IPS-NIHi7 (cell line): ENCODE results near the gene CYTL1.
"Not testable (repeated sequence)": the region's sequence is repeated elsewhere in the genome, so short reads cannot be mapped to it uniquely, and the experiment has no call there.

Experiments
- DNase-seq: peaks from one replicate; pipeline ENCODE4 v3.0.0; 2012; ENCODE audit warnings: mixed read lengths; ENCODE audit errors: extremely low spot score

The CYTL1 gene

DNA sequence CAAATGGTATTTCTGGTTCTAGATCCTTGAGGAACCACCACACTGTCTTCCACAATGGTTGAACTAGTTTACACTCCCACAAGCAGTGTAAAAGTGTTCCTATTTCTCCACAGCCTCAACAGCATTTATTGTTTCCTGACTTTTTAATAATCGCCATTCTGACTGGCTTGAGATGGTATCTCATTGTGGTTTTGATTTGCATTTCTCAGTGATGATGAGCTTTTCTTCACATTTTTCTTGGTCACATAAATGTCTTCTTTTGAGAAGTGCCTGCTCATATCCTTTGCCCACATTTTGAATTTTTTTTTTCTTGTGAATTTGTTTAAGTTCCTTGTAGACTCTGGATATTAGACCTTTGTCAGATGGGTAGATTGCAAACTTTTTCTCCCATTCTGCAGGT is 22.3 kb downstream of the CYTL1 start:
- DNase-seq: not testable (repeated sequence)

DNA sequence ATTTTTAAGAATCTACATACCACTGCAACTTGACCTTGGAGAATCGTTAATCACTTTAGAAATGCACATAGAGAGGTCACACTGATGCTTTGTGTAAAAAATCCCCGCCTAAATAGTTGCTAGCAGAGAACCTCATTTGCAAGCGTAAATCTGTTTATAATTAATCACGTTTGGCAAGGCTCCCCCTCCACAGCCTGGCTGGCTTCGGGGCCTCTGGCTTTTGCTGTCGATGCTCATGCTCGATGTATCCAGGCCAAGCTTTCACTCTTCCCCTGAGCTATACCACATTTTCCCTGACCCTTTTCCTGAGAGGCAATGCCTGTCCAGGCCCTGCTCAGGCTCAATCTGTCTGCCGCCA is 23.4 kb downstream of the CYTL1 start:
- DNase-seq: no peak

DNA sequence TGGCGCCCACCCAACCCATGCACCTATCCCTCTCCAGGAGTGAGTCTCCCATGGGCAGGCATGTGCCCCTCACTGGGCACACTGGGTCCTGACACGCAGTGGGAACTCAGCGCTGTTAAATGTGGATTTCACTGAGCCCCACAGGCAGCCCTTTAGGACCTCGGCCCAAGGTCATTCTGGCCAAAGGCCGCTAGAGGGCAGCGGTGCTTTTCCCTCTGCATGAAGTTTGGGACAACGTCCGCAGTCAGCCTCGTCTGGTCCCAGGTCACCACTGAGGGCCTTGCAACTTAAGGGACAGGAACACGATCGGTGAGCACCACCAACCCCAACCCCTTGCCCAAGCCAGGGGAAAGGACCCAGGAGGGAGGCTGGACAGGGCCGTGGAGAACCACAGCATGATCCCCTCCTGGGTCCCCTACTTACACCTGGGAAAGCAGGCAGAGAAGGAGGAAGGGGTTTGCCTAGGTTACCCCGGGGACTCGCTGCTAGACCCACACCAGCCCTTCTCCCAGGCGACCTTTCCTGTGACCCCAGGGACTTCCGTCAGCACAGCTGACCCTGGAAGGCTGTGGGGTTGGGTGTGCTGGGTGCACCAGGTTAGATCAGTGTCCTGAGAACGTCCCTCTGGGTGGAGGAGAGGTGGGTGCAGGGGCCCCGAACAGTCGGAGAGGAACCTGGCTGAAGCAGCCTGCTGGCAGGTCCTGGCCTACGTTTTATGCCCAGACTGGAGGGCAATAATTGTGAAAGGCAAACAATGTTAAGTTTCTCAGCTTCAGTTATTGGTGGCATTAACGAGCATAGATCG is 24.0 kb downstream of the CYTL1 start:
- peak; percentile 93 for DNase-seq

DNA sequence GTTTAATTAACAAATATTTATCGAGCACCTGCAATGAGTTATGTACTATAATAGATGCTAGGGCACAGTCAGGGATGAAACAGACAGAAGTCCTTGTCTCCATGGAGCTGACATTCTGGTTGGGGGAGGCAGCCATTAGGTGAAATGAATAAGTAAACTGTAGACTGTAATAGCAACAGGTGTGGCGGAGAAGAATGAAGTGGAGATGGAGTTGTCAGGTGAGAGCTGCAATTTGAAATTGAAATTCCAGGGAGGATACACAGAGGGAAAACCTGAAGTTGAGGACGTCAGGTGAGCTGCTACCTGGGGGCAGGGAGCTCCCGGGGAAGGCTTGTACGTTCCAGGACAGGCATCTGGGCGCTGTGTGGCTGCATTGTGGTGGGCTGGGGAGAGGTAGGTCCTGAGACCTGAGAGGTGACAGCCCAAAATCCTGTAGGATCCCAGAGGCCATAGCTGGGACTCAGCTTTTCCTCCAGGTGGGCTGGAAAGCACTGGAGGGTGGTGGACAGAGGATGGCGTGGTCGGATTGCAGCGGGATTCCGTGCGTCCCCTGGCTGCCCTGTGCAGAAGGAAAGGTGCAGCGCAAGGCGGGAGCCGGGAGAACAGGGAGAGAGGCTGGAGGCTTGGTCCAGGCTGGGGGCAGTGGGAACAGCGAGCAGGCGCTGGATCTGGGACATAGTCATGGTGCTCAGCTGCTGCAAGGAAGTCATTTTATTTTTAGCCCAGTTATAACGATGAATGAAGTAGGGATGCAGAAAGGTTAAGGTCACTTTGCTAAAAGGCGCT is 24.8 kb downstream of the CYTL1 start:
- no peak for DNase-seq

DNA sequence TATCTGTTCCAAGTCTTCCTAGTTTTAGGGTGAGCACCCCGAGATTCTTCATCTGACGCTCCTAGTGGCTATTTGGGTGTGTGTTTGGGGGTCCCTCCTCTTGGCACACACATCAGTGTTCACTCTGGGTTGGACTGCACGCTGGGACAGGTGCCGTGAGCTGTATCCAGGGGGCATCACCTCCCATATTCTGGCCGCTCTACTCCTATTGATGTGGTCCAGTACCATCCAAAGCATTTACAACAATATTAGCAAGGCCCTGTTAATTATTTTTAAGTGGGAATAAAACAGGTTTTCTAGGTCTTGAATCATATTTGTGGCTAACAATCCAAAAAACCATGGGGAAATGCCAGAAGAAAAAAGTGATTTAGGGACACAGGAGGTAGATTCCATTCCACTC is 26.4 kb downstream of the CYTL1 start:
- DNase-seq: no peak

DNA sequence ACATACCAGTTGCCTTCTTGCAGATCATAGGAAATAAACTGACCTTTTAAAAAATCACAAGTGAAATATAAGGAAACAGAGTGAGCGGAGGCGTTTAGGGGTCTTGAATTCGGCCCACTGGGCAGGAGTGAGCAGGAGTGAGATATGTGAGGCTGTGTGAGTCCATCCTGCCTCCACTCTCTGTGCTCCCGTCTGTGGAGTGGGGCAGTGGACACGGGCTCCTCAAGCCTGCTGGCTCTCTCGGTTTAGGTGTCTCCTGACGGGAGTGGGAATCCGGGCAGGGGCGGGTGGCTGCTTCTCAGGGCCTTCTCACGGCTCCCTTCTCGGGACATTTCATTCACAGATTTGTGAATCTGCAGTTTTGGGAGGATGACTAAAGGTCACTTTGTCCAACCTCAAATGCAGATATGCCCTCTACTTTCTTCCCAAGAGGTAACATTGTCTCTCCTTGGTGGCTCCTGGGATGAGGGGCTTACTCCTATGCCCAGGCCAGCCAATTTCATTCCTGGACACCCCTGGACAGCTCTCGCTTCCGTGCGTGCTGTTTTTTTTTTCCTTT is 27.6 kb downstream of the CYTL1 start:
- no peak for DNase-seq

DNA sequence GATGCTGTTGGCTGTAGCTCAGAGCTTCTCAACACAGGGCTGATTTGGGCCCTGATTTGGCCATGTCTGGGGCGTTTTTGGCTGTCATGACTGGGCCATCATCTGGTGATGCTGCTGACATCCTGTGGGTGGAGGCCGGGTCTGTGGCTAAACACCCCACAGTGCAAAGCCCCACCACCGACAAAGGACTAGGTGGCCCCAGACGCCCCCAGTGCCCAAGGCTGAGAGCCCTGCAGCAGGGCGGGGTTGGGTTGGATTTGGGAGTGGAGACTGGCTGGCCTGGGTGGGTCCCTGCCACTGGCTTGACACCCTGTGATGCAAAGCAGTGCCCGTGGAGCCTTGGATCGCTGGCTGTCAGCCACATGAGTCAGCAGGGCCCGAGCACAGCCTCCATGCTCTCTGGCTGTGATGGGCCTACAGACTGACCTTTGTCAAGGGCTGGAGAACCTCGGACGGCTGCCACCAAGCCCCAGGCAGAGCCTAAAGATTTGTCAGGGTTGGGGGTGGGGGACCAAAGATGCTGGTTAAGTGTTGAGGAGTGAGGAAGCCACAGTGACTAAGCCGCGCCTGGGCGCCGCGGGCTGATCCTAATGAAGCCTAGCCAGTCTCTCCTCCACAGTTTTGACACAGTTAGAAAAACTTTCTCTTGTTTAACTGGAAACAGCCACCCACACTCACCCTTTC is 28.3 kb downstream of the CYTL1 start:
- DNase-seq: peak; percentile 45

DNA sequence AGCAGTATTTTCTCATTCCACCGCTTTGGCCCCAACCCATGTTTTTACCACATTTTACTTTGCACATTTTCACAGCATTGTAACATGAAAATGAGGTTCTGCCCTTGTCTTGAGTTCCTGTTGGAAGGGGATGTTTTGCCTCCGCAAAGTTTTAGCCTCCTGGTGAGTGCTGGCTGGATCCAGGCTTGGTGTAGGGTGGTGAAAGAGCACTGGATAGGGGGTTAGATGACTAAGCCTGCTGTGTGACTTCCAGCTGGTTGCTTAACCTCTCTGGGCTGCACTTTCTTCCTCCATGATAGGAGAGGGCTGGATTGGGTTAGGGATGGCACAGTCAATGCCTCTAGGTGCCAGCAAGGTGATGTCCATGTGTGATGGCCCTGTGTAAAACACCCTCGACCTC is 28.9 kb downstream of the CYTL1 start:
- no peak for DNase-seq

DNA sequence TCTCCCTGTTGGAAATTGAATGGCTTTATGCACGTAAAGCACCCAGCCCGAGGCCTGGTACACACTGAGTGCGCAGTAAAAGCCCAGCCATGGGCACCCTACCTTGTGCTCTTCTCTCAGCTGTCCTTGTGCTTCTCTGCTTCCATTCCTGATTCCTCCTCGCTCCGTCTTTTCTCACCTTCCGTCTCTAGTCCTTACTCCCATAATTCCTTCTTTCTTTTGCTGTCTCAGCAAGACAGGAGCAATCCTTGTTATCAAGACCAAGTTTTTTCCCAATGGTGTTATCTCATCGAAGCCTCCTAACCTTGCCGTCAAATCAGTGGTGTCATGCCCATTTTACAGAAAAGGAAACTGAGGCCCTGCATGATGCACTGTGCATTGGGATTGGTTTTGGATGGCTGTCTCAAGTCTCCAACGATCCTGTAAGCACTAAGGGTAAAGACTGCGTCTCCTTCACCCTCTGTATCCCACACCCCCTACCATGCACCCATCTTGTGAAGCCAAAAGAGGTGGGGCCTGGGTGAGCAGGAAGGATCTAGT is 30.1 kb downstream of the CYTL1 start:
- no peak for DNase-seq

DNA sequence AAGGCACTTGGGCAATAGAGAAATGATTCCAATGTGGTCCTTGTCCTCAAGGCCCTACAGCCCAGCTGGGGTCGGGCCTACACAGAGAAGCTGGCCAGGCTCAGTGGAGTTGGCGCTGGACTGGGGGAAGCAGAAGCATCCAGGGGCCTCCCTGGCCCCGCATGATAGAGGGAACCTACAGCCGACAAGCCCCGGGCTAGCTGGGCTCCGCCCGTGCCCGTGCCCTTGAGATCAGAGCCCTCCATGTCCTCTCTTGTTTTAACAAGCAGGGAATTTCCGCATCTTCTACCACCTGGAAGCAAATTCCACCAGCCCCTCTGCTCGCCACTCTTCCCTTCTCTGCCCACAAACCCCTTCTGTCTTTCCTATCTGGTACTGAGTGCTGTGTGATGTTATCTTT is 31.6 kb downstream of the CYTL1 start:
- no peak for DNase-seq

DNA sequence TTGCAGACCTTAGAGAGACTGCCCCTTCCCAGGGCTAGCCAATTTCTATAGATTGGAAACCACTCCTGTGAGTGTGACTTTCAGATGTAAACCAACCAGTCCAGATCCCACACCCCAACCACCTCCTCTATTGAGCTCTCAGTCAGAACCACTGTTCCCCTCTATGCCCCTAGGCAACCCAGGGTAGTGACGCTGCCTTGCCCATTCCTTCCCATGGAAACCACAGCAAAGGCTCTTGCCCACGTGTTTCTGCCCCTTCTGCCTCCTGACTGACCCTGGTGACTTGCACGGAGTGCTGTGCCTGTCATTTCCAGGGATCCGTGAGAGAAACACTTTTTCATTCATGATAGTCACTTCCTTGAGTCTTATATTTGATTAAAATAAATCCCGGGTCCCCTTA is 32.4 kb downstream of the CYTL1 start:
- no peak for DNase-seq

DNA sequence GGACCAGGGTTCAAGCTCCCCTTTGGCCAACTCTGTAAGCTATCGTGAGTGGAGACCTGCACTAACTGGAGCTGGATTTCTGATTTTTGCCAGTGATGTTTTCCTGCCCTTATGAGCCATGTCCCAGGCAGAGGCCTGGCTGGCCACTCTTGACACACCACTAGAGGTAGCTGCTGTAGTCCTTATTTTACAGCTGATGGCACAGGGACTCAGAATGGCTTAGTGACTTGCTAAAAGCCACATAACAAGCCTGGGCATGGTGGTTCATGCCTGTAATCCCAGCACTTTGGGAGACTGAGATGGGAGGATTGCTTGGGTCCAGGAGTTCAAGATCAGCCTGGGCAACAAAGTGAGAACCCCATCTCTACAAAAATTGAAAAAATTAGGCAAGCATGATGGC is 33.4 kb downstream of the CYTL1 start:
- peak; percentile 46 for DNase-seq

DNA sequence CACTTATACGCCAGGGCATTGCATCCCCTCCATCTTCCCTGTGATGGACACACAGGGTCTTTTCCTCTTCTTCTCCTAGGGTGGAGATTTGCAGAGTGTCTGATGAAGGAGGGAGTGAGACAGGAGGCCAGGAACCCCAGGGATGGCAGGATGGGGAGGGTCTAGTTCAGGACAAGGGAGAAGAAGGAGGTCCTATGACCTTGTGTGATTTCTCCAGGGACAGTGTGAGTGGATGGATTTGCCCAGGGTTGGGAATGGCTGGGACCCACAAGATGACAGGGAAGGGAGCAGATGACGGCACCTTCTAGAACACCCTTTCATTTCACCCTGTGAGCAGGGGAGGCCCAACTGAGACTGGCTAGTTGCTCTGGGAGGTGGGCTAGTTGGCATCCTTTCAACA is 34.2 kb downstream of the CYTL1 start:
- no peak for DNase-seq

DNA sequence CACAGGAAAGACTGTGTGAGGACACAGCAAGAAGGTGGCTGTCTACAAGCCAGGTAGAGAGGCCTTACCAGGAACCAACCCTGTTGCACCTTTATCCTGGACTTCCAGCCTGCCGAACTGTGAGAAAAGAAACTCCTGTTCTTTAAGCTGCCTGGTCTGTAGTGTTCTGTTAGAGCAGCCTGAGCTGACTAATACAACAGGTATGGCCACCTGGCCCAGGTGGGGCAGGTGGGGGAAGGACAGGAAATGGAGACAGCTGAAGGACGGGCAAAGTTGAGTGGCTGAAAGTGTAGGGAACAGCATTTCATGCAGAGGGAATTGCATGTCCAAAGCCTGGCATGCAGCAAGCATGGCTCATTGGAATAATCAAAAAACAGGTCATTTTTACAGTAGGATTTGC is 35.1 kb downstream of the CYTL1 start:
- no peak for DNase-seq

DNA sequence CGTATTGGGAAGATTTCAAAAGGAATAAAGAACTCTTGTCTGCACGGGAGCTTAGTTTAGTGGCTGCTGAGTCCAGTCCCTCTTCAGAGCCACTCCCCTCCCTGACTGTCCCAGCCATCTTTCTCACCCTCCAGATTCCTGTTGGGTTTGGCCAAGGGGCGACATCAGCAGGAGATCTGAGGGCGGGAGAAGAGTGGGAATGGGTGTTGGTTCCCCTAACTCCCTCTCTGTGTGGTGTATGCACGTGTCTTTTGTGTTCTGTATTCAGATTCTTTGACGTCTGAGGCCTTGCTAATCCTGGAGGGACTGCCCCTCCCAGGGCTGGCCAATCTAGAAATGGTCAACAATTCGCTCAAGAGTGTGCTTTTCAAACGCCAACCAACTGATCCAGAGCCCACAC is 37.4 kb downstream of the CYTL1 start:
- no peak for DNase-seq

DNA sequence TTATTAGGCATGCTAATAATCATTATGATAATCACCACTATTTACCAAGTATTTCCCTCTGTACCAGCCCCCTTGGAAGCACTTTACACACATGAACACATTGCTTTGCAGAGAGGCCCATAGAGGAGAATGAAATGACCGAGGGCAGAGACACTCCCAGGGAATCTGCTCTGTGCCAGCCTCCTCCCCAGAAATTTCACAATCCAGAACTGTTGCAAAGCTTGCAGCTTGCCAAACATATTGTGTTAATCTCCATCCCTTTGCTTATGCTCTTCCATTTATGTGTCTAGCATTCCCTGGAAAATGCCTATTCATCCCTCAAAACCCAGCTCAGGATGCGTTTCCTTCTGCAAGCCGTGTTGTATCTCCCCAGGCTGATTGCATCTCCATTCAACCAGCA is 37.8 kb downstream of the CYTL1 start:
- no peak for DNase-seq

DNA sequence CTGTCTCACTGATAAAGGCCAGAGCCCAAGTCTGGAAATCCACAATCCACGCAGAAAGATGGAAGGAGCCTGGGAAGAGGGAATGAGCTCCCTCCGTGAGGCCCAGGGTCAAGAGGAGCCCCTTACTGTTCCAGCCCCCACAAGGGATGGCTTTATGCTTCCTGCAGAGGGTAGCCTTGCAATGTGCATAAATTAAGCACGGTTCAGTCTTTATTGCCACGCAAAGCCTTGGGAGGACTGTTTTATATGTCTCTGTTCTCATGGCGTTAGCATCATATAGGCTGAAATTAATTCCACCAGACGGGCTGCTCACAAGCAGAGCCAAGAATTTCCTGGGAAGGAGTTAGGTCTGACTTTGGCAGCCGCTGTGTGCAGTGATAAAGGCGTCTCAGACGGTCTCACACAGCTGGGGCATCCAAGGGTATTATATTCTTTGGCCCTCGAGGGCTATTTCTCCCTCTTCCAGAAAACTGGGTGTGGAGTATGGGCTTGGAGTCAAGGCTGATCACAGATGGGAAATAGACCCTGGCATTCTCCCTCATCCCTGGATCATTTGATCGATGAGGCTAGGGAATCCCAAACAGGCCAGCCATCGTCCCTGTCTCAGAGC is 38.5 kb downstream of the CYTL1 start:
- no peak for DNase-seq

DNA sequence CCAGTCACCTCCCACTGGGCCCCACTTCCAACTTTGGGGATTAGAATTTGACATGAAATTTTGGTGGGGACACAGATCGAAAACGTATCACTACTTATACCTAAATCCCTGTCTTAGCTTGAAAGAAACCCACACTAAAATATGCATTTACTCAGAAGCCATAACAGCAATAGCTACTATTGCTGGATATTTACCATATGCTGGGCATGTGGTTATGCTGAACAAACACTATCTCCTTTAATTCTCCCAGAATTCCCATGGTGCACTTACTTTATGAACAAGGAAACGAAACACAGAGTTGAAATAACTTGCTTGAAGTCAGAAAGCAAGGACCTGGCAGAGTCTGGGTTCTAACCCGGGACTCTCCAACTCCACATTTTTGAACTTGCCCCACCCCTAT is 39.3 kb downstream of the CYTL1 start:
- no peak for DNase-seq

DNA sequence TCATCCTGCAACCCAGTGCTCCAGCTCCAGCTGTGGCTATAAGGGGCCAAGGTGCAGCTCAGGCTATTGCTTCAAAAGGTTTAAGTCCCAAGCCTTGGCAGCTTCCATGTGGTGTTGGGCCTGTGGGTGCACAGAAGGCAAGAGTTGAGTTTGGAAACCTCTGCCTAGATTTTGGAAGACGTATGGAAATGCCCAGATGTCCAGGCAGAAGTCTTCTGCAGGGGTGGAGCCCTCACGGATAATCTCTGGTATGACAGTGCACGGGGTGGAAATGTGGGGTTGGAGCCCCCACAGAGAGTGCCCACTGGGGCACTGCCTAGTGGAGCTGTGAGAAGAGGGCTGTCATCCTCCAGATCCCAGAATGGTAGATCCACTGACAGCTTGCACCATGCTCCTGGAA is 44.5 kb downstream of the CYTL1 start:
- DNase-seq: no peak

DNA sequence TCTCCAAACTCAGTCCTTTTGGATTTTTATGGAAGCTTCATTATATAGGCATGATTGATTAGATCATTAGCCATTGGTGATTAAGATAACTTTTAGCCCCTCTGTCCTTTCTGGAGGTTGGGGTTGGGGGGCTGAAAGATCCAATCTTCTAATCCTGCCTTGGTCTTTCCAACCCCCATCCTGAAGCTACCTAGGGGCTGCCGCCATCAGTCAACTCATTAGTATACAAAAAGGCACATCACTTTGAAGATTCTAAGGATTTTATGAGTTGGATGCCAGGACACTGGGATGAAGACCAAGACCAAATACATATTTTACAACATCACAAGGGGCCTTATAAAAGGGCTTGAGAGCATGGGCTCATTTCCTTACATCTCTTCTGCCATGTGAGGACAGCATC is 47.5 kb downstream of the CYTL1 start:
- DNase-seq: no peak

DNA sequence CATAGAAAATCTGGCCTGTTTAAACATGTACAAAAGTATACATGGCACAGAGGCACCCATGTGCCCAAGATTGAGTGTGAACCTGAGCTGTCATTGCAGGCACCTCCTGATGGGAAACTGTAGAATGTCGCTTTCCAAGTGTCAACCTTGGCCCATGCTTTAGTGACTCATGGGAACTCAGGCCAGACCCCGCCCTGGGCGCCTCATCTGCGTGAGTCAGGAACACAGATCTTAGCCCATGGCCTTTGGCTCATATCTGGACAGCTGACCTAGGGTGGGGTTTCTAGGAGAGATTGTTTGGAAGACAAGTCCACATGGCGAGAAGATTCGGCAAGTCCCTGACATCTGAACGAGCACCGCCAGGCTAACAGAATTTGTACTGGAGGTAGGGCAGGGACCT is 50.0 kb downstream of the CYTL1 start:
- DNase-seq: no peak
